Middle frontal gyrus (tissue), 1 donor: ENCODE results near the gene AQP11.

Experiments
- DNase-seq: peaks from one replicate; pipeline ENCODE4 v3.0.0-alpha.2; 2015; ENCODE audit warnings: low spot score; ENCODE audit errors: extremely low spot score

Gene AQP11

GRCh38 chr11:77658213-77659013, 68.7 kb downstream of the AQP11 start:
- no peak for DNase-seq
